SH-SY5Y (cell line): Measurements from ENCODE around the gene LRRC56.

ENCODE experiments used
- GATA2 ChIP-seq: IDR thresholded peaks from 2 replicates; pipeline ENCODE4 v1.6.1; 2011; ENCODE audit warnings: mild to moderate bottlenecking, low read depth, low read length
- GATA3 ChIP-seq: IDR thresholded peaks from 2 replicates; pipeline ENCODE4 v1.6.1; 2011; ENCODE audit warnings: low read depth, mild to moderate bottlenecking, low read length, moderate library complexity

Gene LRRC56

GRCh38 chr11:497565-498296, 39.6 kb upstream of the LRRC56 start:
- no peak for TF ChIP-seq GATA2
- TF ChIP-seq GATA3: no peak

DNA sequence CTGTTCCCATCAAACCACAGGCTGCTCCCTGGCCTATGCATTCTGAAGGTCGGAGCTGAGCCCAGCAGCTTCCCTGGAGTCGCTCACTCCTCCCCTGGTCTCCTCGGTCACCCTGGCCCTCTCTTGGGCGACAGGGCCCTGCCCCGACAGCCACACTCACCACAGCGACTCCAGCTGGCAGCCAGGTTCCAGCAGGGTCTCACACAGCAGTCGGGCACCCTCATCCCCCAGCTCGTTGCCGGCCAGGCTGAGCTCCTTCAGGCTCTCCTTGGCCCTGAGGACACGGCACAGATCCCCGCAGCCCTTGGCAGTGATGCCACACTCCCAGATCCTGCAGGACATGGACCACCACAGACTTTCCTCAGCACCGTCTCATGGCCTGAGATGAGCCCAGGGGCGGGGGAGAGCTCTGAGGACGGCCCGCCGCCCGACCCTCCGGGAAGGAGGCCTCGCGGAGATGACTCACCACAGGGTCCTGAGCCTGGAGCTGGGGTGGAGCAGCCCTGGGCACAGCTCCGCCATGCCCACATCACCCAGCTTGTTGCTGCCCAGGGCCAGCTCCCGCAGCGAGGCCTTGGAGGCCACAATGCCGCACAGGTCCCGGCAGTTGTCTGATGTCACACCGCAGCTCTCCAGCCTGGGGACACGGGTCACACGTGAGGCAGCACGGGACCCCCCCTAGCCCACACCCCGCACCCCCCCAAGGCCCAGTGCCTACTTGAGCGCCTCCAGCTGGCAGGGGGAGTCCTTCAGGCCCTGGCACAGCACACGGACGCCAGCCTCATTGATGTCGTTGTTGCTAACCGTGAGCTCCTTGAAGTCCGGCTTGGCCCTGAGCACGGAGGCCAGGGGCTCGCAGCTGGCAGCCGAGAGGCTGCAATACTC, 38.8 kb upstream of the LRRC56 start:
- TF ChIP-seq GATA3 (no peak), GATA2 (no peak)

GRCh38 chr11:499201-500076, 37.9 kb upstream of the LRRC56 start:
- TF ChIP-seq GATA3 (no peak), GATA2 (no peak)

- TF ChIP-seq GATA2 (no peak), GATA3 (no peak)
These were observed 36.2 kb upstream of the LRRC56 start for GRCh38 chr11:501001-501682.

DNA sequence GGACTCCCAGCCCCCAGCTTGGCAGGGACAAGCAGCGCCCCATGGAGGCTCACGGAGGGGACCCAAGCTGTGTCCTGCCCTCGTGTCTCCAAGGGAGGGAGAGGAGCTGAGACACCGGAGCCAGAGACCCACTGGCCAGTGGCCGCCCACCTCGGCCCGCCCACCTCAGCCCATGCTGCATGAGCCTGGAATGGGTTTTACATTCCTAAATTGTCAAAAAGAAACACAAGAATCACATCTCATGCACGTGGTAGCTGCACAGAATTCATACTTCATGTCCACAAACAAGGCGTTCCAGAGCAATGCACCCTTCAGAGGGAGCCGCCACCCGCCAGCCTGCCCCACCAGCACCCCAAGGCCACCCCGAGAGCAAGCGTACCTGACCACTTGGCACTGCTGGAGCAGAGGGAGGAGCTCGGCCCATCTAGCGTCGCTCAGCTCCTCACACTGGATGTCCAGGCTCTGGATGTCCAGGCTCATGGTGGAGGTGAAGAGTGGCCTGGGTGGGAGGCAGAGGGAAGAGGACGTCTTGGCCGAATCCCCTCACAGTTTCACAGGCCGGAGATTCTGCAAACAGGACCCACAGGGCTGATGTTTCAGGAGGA, 35.5 kb upstream of the LRRC56 start:
- TF ChIP-seq GATA3 (no peak), GATA2 (no peak)

GRCh38 chr11:502288-503178, 34.8 kb upstream of the LRRC56 start:
- no peak for TF ChIP-seq GATA3
- TF ChIP-seq GATA2: no peak

DNA sequence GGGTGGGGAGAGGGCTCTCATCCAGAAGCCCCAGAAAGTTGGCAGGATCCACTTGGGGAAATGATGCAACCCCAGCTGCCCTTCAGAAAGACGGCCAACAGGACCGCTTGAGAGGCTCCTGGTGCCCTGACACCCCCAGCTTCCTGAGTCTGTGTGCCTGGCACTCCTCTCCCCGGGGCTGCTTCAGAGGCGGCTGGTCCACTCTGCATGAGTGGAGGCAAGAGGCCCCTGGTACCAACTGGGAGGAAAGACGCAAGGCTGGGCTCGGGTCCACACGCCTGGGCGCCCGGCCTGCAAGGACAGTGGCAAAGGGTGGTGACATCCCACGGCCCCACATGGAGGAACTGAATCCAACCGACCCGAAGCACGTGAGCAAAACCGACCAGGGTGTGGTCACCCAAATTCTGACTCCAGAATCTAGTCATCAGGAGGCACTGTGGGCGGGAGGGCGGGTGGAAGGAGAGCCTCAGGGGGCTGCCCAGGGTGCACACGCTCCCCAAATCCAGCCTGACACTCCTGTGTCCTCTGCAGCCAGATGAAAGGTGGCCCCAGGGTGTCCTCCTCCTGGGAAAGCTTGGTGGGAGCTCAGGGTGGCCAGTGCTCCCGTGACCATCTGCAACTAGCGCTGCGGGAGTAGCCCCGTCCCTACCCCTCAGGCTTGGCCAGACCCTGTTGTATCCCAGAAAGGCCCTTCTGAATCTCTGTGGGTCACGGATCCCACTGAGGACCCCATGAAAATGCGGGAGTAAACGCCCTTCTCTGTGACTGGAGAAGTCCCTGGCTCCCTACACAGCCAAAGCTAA, 33.9 kb upstream of the LRRC56 start:
- no peak for TF ChIP-seq GATA3
- TF ChIP-seq GATA2: no peak

DNA sequence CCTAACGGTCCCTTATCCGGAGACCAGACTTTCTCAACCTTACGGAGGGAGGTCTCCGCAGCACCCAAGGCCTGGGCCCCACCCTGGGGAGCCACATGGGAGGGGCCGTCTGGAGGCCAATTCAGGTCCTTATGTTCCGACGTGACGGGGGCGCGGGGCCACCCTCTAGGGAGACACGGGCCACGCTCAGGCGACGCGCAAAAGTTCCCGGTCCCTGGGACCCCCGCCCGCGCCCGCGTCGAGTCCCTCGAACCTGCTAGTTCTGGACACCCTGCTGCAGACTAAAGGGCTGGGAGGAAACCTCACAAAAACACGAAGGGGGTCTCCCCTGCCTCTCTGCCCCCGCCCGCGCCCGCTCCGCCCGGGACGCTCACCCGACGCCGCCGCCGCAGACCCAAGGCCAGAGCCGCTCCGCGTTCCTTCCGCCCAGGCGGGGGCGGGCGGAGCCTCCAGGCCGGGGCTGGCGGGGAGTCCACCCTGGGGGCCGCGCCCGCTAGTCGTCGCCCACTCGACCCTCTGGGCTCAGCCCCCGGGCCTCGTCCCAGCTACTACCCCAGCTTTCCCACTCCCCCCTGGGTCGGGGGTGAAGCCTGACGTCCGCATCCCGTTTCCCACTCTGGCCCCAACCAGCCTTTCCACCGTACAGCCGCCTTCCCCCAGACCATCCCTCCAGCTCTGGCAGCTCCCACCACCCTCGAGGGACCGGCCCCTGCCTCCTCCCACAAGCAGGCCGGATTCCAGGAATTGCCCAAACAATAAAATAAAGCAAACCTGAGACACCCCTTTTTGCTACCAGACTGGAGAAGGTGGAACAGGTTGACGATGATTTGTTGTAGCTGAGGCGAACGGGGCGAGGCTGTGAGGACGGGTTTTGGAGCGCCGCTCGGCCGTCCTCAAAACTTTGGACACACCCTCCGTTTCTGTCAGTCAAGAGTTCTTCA, 33.0 kb upstream of the LRRC56 start:
- no peak for TF ChIP-seq GATA2

DNA sequence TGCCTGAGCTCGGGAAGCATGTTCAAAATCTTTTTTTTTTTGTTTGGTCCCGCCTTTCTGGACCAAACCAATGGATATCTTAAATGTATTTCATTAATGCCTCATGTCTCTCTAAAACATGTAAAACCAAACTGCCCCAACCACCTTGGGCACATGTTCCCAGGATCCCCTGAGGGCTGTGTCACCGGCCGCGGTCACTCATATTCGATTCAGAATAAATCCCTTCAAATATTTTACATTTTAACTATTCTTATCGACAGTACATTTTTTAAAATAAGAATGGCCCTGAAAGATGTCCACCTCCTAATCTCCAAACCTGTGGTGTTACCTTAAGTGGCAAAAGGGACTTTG, 32.4 kb upstream of the LRRC56 start:
- TF ChIP-seq GATA3: no peak
- no peak for TF ChIP-seq GATA2

DNA sequence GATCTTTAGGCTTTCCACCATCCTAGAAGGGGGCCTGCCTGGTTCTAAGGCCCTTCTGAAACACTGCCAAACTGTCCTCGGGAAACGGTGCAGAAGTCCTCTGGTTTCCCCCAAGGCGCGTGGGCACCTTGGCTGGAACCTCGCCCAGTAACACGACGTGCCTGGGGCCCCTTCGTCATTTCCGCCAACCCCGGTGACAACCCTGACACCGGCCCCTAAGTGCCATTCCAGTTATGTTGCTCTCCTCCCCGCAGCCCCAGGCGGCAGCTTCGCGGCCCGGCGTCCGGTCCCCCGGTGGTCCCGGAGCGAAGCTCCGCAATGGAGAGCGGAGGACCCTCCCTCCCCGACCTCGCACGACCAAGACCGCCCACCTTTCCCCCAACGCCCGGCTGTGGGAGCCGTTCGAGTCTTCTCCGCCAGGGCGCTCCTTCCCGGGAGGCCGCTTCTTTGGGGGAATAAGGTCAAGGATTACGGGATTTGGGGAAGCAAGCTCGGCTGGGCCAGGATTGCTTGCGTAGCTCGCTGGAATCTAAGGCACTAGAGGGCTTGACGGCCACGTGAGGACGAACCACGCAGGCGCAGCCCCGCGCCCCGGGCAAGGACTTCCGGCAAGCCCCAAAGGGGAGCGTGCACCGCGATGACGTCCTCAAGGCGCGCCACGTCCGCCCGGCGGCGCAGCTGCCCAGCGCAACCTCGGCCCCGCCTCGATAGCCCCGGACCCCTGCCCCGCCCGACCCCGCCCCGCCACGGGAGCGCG, 30.9 kb upstream of the LRRC56 start:
- no peak for TF ChIP-seq GATA2
- no peak for TF ChIP-seq GATA3
